ENCODE measurements around the gene ZGRF1. TPM values are rescaled to one million over a fixed set of nuclear protein-coding genes. Genes with fewer than 3 reads are reported as not detected.
"Not testable (repeated sequence)": the region's sequence is repeated elsewhere in the genome, so short reads cannot be mapped to it uniquely, and the experiment has no call there.

Gene ZGRF1
- 19.9 TPM for total RNA-seq

- DNase-seq: peak; percentile 100
These were observed at the start of gene ZGRF1, which contains the start of gene LARP7 for GRCh38 chr4:112636688-112637551. TSS of gene ZGRF1 (minus strand) at chr4:112636909. CDS start at chr4:112633176, 3,733 bp downstream. TSS of gene LARP7 (plus strand) at chr4:112637143. CDS start at chr4:112644670, 7,527 bp downstream.

- no peak for DNase-seq
These were observed 44.3 kb upstream of the ZGRF1 start for GRCh38 chr4:112680996-112681395.

GRCh38 chr4:112677519-112678091 is 40.9 kb upstream of the ZGRF1 start:
- peak; percentile 38 for DNase-seq

- DNase-seq: peak; percentile 73
These were observed 37.7 kb upstream of the ZGRF1 start for GRCh38 chr4:112674376-112674775.

GRCh38 chr4:112673686-112674085 is 37.0 kb upstream of the ZGRF1 start:
- DNase-seq: no peak

GRCh38 chr4:112673076-112673475 is 36.4 kb upstream of the ZGRF1 start:
- DNase-seq: no peak

- no peak for DNase-seq
These were observed 31.4 kb upstream of the ZGRF1 start for GRCh38 chr4:112668131-112668530.

- no peak for DNase-seq
These were observed 27.9 kb upstream of the ZGRF1 start for GRCh38 chr4:112664611-112665010.

GRCh38 chr4:112656115-112656514 is 19.4 kb upstream of the ZGRF1 start:
- not testable (repeated sequence) for DNase-seq

GRCh38 chr4:112655270-112655669 is 18.6 kb upstream of the ZGRF1 start:
- DNase-seq: no peak

- no peak for DNase-seq
These were observed 15.5 kb upstream of the ZGRF1 start for GRCh38 chr4:112652216-112652615.

GRCh38 chr4:112651641-112652040 is 14.9 kb upstream of the ZGRF1 start:
- DNase-seq: no peak

- DNase-seq: no peak
These were observed 13.6 kb upstream of the ZGRF1 start for GRCh38 chr4:112650332-112650731.

GRCh38 chr4:112649055-112649408 is 12.3 kb upstream of the ZGRF1 start:
- DNase-seq: no peak

- no peak for DNase-seq
These were observed 11.8 kb upstream of the ZGRF1 start for GRCh38 chr4:112648263-112649054.

GRCh38 chr4:112647785-112648184 is 11.1 kb upstream of the ZGRF1 start:
- no peak for DNase-seq

- DNase-seq: no peak
These were observed 10.2 kb upstream of the ZGRF1 start for GRCh38 chr4:112646632-112647537.

GRCh38 chr4:112645541-112646329 is 9.0 kb upstream of the ZGRF1 start:
- no peak for DNase-seq

- not testable (repeated sequence) for DNase-seq
These were observed 8.2 kb upstream of the ZGRF1 start for GRCh38 chr4:112644595-112645535.

GRCh38 chr4:112642526-112642925 is 5.8 kb upstream of the ZGRF1 start:
- DNase-seq: no peak

All from tongue (tissue), 2 donors.